NCI-H2081 treated with DMSO at 0.1 percent for 48 hours (cell line): ENCODE measurements around the gene IL20RB.
"Not testable (repeated sequence)": the region's sequence is repeated elsewhere in the genome, so short reads cannot be mapped to it uniquely, and the experiment has no call there.

Experiments
- DNase-seq: peaks from one replicate; lab custom pipeline; 2025; lab: John Stamatoyannopoulos, UW

Gene IL20RB

GRCh38 chr3:136946978-136947377, 10.8 kb upstream of the IL20RB start:
- DNase-seq = no peak

GRCh38 chr3:136947477-136947876, 10.3 kb upstream of the IL20RB start:
- DNase-seq = no peak

- DNase-seq = no peak
Observed at GRCh38 chr3:136949146-136949545, 8.6 kb upstream of the IL20RB start.

- no peak for DNase-seq
Observed at GRCh38 chr3:136949708-136950107, 8.1 kb upstream of the IL20RB start.

- no peak for DNase-seq
Observed at GRCh38 chr3:136950623-136951022, 7.2 kb upstream of the IL20RB start.

- no peak for DNase-seq
Observed at GRCh38 chr3:136952292-136952691, 5.5 kb upstream of the IL20RB start.

GRCh38 chr3:136954251-136954650, 3.5 kb upstream of the IL20RB start:
- no peak for DNase-seq

GRCh38 chr3:136954980-136955780, 2.6 kb upstream of the IL20RB start:
- DNase-seq = no peak

- DNase-seq = no peak
Observed at GRCh38 chr3:136955813-136956212, 2.0 kb upstream of the IL20RB start.

- DNase-seq = no peak
Observed at GRCh38 chr3:136956971-136957370, 812 bp upstream of the IL20RB start.

- DNase-seq = no peak
Observed at GRCh38 chr3:136958939-136959338, 1.2 kb downstream of the IL20RB start.

- no peak for DNase-seq
Observed at GRCh38 chr3:136959599-136959998, 1.8 kb downstream of the IL20RB start.

GRCh38 chr3:136960838-136961836, 3.4 kb downstream of the IL20RB start:
- no peak for DNase-seq

GRCh38 chr3:136962927-136963326, 5.1 kb downstream of the IL20RB start:
- no peak for DNase-seq

GRCh38 chr3:136969539-136969938, 11.8 kb downstream of the IL20RB start:
- DNase-seq = not testable (repeated sequence)

GRCh38 chr3:136973352-136973751, 15.6 kb downstream of the IL20RB start:
- DNase-seq = no peak

- DNase-seq = no peak
Observed at GRCh38 chr3:136974670-136975069, 16.9 kb downstream of the IL20RB start.

GRCh38 chr3:136979204-136979603, 21.4 kb downstream of the IL20RB start:
- no peak for DNase-seq

- no peak for DNase-seq
Observed at GRCh38 chr3:136979684-136980083, 21.9 kb downstream of the IL20RB start.

- DNase-seq = no peak
Observed at GRCh38 chr3:136982033-136982432, 24.2 kb downstream of the IL20RB start.

- DNase-seq = no peak
Observed at GRCh38 chr3:136982520-136983138, 24.8 kb downstream of the IL20RB start.

- no peak for DNase-seq
Observed at GRCh38 chr3:136984837-136985236, 27.1 kb downstream of the IL20RB start.
